HG02642 (cell line): ENCODE results near the gene ACSL5.
"Not testable (repeated sequence)": the region's sequence is repeated elsewhere in the genome, so short reads cannot be mapped to it uniquely, and the experiment has no call there.

Experiments used
- ATAC-seq: cut with Tn5 transposase; IDR thresholded peaks from one replicate; pipeline ENCODE4 v1.9.1; 2021; ENCODE audit warnings: mild to moderate bottlenecking; ENCODE audit not compliant: unreplicated experiment, poor library complexity

ACSL5 gene

DNA sequence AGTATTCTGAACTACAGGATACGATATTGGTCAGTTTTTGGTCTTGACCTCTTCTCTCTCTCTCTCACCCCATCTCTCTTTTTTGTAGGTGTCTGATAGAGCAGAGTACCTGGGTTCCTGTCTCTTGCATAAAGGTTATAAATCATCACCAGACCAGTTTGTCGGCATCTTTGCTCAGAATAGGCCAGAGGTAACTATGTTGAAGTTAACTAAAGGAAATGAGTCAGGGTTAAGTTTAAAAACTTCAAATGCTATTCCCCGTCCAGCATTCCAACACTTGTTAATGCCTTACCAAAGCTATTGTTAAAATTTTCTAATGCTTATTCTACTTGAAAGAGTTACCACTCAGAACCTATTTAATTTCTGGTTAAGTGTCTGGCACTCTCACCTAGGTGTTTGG is 30.7 kb downstream of the ACSL5 start:
- no peak for ATAC-seq

DNA sequence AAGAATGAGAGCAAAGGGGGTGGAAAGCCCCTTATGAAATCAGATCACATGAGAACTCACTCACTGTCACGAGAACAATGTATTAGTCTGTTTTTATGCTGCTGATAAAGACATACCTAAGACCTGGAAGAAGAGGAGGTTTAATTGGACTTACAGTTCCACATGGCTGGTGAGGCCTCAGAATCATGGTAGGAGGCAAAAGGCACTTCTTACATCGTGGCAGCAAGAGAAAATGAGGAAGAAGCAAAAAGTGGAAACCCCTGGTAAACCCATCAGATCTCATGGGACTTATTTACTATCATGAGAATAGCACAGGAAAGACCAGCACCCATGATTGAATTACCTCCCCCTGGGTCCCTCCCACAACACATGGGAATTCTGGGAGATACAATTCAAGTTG is 32.9 kb downstream of the ACSL5 start:
- not testable (repeated sequence) for ATAC-seq

DNA sequence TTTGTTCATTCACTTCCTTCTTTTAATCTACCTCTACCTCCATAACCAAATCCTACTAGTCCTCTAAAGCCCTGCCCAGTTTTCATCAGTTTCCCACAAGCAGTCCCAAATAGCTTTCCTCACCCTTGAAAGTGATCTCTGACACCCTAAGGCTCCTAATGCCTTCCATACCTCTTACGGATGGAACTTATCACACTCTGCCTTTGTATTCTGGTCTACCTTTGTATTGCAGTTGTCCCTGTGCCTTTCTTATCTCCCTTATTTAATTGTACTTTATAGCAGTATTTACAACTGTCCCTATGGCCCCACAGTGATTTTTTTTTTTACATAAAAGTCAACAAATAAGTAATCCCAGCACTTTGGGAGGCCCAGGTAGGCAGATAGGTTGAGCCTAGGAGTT is 33.8 kb downstream of the ACSL5 start:
- ATAC-seq, result no peak

DNA sequence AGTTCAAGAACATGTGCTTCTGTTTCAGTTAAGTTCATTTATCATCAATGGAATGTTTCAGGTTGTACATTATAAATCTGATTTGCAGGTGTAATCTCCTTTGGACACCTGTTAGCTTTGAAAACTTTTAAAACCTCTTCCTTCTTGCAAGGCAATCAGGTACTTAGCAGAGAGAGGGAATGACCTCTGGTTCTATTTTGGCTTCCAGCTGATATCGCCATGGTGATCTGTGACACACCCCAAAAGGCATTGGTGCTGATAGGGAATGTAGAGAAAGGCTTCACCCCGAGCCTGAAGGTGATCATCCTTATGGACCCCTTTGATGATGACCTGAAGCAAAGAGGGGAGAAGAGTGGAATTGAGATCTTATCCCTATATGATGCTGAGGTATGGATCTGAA is 35.4 kb downstream of the ACSL5 start:
- ATAC-seq, result no peak

DNA sequence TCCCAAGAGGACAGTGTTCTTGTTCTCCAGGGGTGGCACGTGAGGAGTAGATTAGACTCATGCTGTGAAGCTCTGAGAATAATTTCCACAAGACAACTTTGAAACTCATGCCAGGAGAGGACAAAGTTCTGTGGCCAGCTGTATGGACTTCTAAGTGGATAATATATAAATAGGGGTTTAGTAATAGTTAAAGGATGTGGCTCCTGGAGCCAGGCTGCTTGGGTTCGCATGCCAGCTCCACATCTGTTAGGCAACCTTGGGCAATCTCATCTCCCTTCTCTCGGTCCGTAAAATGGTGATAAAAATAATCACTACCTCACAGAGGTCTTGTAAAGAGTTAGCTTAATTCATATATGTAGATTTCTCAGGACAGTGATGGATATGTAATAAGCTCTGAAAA is 35.8 kb downstream of the ACSL5 start:
- no peak for ATAC-seq

- no peak for ATAC-seq
Measured at GRCh38 chr10:112412696-112413095, 38.8 kb downstream of the ACSL5 start.

- ATAC-seq, result no peak
Measured at GRCh38 chr10:112421731-112422130, 47.8 kb downstream of the ACSL5 start.

GRCh38 chr10:112424651-112425050 is 50.7 kb downstream of the ACSL5 start:
- ATAC-seq, result no peak

DNA sequence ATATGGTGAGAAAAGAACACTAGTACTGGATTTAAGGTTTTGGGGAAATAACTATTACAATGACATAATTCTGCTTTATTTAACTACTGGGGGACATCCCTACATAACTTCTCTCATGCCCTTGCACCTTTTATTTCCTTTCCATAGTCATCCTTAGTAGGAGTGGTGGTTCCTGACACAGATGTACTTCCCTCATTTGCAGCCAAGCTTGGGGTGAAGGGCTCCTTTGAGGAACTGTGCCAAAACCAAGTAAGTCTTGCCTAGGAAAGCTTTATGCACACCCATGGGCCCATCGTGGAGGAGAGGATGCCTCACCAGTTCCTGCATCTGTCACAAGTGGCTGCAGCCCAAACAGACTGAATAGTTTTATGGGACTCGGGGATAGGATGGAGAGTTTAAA is 52.2 kb downstream of the ACSL5 start:
- ATAC-seq, result no peak

GRCh38 chr10:112429147-112429546 is 55.2 kb downstream of the ACSL5 start:
- no peak for ATAC-seq

- no peak for ATAC-seq
Measured at GRCh38 chr10:112429654-112430230, 55.8 kb downstream of the ACSL5 start.

- no peak for ATAC-seq
Measured at GRCh38 chr10:112433136-112433535, 59.2 kb downstream of the ACSL5 start.

DNA sequence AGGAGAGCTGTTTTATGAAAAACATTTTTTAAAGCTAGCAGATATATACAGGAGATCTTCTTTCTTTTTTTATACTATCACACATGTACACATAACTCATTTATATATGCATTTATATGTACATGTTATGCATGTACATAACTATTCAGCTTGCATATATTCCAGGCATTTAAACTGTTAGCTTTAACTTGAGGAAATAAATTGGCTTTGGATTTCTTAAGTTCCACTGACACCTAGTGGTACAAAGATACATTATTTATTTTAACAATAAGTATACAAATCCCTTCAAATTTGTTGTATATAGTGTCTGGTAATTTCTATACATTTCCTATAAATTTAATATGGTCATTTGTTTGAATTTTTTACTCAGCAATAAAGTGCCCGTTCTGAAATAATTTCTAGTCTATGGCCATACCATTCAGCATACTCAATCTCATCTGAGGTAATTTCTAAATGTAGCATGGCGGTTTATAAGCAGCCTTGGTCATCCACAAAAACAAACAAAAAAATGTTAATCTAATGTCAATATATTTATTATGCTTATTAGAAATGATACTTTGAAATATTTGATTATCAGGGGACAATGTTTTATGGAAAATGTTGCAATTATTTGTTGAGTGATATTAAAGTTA is 61.2 kb downstream of the ACSL5 start:
- ATAC-seq, result no peak

DNA sequence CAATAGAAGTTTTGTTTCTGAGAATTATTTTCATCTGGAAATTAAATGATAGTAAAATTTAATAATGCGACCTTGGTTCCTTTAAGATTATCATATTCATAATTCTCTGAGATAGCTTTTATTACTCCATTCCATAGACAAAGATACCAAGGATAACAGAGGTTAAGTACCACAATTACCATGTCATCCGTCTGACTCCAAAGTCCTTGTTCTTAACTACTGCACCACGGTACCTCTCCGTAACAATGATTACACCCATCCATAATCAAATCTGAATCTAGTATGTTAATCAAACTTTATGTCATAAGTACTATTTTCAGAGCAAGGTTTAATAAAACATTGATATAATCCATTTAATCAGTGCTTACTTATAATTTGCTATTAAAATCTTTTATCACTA is 64.4 kb downstream of the ACSL5 start:
- ATAC-seq, result no peak

GRCh38 chr10:112441520-112441919 is 67.6 kb downstream of the ACSL5 start:
- no peak for ATAC-seq

GRCh38 chr10:112442063-112442462 is 68.1 kb downstream of the ACSL5 start:
- ATAC-seq, result no peak

GRCh38 chr10:112446055-112446854 is 72.3 kb downstream of the ACSL5 start:
- ATAC-seq, result no peak

GRCh38 chr10:112446855-112447619 is 73.1 kb downstream of the ACSL5 start, which contains the start of the genes VTI1A and ZDHHC6:
Gene VTI1A (plus strand): TSS chr10:112447215. CDS start chr10:112447374, 159 bp downstream.
Gene ZDHHC6 (minus strand): TSS chr10:112446914. CDS start chr10:112445436, 1,478 bp downstream.
- peak; percentile 94 for ATAC-seq

- ATAC-seq, result no peak
Measured at GRCh38 chr10:112447620-112447928, 73.7 kb downstream of the ACSL5 start.

- ATAC-seq, result no peak
Measured at GRCh38 chr10:112448888-112449287, 75.0 kb downstream of the ACSL5 start.
